NK-92 (cell line): ENCODE data around the gene LRRC37B.
"Not testable (repeated sequence)": the region's sequence is repeated elsewhere in the genome, so short reads cannot be mapped to it uniquely, and the experiment has no call there.

Experiments
- DNase-seq: peaks from one replicate; lab custom pipeline; 2025; ENCODE audit not compliant: unreplicated experiment; lab: John Stamatoyannopoulos, UW

Gene LRRC37B

GRCh38 chr17:32041306-32041875 lies 34.2 kb downstream of the LRRC37B start:
- not testable (repeated sequence) for DNase-seq

GRCh38 chr17:32042266-32042665 lies 35.1 kb downstream of the LRRC37B start:
- DNase-seq, result not testable (repeated sequence)

- DNase-seq, result not testable (repeated sequence)
These were observed 38.4 kb downstream of the LRRC37B start for GRCh38 chr17:32045611-32046010.

DNA sequence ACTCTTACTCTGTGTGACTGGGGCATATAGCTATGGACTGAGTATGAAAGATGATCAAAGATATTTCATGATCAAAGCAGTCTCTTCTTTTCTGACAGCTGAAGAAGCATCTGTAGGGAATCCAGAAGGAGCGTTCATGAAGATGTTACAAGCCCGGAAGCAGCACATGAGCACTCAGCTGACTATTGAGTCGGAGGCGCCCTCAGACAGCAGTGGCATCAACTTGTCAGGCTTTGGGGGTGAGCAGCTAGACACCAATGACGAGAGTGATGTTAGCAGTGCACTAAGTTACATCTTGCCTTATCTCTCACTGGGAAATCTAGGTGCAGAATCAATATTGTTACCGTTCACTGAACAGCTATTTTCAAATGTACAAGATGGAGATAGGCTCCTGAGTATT lies 40.5 kb downstream of the LRRC37B start:
- not testable (repeated sequence) for DNase-seq

GRCh38 chr17:32054985-32055384 lies 47.8 kb downstream of the LRRC37B start:
- not testable (repeated sequence) for DNase-seq

DNA sequence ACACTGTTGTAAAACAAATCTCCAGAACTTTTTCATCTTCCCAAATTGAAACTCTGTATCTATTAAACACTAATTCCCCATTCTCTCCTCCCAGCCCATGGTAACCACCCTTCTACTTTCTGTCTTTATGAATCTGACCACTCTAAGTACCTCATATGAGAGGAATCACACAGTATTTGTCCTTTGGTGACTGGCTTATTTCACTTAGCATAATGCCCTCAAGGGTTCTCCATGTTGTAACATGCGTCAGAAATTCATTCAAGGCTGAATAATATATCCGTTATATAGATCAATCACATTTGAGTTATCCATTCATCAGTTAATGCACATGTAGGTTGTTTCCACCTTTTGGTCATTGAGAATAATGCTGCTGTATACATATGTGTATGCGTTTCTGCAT lies 48.2 kb downstream of the LRRC37B start:
- not testable (repeated sequence) for DNase-seq

GRCh38 chr17:32056500-32056899 lies 49.3 kb downstream of the LRRC37B start:
- DNase-seq, result not testable (repeated sequence)

DNA sequence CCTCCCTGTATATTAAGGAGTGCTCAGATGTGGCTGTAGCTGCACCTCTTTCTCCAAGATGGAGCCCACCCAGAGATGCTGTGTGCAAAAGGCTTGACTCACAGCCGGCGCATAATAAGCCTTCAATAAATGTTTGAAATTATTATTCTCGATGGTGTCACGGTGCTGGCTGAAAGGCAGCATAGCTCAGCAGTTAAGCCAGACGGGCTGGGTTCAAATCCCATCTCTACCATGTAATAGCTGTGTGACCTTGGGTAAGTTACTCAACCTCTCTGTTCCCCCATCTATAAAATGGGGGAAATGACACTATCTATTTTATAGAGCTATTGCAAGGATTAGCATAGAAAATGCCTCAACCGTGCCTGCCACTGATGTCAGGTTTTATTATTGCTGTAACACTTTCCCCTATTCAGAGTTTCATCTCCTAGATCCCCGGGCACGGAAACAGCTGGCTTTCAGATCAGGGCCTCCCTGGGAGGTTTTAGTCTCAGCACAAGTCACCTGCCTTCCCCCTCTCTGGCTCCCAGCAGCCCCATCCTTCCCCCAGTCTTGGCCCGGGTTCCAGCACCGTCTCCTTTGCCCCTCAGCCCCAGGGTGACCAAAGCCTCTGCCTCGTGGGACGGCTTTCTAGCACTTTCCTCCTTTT lies 50.4 kb downstream of the LRRC37B start:
- not testable (repeated sequence) for DNase-seq

- DNase-seq, result not testable (repeated sequence)
These were observed 53.5 kb downstream of the LRRC37B start for GRCh38 chr17:32060695-32061094.

GRCh38 chr17:32061840-32062239 lies 54.7 kb downstream of the LRRC37B start:
- DNase-seq, result not testable (repeated sequence)

- DNase-seq, result not testable (repeated sequence)
These were observed 56.9 kb downstream of the LRRC37B start for GRCh38 chr17:32064091-32064490.

DNA sequence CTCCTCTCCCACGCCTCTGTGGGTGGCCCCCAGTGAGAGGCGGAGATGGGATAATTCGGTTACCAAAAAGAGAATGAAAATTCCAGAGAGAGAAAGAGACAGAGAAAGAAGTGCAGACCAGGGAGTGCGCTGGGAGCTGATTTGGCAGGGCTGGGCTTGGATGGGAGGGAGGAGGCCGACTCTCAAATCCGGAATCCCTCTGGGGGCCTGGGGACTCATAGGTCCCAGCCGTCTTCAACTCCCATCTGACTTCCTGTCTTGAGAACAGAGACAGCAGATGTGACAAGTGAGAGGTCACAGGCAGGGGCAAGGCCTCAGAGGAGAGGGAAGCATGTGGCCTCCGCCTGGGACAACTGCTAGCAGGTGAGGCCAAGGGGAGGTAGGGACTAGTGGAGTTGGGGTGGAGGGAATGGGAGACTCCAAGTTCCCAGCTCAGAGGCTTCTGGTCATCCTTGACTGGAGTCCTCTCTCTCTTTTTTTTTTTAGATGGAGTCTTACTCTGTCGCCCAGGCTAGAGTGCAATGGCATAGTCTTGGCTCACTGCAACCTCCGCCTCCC lies 59.0 kb downstream of the LRRC37B start:
- DNase-seq, result not testable (repeated sequence)

DNA sequence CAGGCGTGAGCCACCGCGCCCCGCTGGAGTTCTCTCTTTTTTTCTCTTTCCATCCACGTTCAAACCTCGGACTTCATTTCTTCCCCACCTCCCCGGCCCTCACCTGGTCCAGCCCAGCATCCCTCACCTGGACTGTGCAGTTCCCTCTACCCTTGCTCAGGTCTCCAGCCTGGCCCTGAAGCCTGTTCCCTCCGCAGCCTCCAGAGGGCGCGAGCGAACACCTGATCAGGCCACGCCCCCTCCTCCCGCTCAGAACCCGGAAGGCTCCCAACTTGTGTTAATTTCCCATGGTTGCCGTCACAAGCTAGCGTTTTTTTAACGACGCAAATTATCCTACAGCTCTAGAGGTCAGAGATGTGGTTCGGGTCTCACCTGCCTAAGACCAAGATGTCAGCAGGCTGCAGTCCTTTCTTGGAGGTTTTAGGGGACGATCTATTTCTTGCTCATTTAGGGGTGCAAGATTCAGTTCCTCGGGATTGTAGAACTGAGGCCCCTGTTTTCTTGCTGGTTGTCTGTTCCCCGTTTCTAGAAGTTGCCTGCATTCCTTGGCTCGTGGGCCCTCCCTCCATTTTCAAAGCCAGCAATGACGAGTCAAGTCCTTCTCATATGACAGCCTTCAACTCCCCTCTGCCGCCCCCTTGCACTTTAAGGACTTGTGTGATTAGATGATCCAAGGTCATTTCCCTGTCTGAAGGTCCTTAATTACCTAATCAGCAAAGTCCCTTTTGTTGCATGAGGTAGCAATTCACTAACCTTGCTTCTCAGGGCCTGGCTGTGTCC lies 59.9 kb downstream of the LRRC37B start:
- not testable (repeated sequence) for DNase-seq

DNA sequence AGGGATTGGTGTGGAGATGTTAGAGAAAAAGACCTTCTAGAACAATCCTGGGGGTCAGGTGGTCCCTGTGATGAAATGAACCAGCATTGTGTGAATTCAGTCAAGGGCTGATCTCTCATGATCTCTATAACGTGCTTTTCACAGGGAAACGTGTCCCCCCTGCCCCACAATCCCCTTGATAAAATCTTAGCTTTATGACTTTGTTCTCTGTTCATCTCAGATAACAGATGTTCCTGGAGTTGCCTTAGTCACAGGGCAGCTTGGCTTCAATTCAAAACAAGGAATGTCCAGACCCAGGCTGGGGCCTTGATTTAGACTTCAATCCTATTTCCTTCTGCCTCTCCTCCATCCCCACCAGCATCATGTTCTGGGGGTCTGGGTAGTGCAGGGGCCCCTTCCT lies 61.9 kb downstream of the LRRC37B start:
- DNase-seq, result not testable (repeated sequence)

DNA sequence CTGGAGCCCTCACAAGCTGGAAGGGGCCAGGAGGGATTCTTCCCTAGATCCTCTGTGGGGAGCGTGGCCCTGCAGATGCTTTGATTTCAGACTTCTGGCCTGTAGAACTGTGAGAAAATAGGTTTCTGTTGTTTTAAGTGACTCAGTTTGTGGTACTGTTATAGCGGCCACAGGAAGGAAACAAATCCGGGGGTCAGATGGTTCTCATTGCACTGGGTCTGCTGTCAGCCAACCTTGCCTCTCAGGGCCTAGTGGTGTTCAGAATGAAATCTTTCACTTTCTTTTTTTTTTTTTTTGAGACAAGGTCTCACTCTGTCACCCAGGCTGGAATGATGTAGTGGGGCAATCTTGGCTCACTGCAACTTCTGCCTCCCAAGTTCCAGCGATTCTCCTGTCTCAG lies 64.8 kb downstream of the LRRC37B start:
- not testable (repeated sequence) for DNase-seq

DNA sequence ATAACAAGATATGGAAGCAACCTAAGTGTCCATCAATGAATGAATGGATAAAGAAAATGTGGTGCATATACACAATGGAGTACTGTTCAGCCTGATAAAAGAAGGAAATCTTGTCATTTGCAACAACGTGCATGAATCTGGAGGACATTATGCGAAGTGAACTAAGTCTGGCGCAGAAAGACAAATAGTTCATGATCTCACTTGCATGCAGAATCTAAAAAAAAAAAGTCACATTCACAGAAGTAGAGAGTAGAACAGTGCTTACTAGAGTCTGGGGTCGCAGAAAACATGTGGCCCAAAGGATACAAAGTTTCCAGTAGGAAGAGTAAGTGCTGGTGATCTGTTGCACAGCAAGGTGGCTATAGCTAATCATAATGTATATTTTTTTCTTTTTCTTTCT lies 65.9 kb downstream of the LRRC37B start:
- DNase-seq, result not testable (repeated sequence)

- DNase-seq, result not testable (repeated sequence)
These were observed 72.6 kb downstream of the LRRC37B start for GRCh38 chr17:32079753-32080152.

DNA sequence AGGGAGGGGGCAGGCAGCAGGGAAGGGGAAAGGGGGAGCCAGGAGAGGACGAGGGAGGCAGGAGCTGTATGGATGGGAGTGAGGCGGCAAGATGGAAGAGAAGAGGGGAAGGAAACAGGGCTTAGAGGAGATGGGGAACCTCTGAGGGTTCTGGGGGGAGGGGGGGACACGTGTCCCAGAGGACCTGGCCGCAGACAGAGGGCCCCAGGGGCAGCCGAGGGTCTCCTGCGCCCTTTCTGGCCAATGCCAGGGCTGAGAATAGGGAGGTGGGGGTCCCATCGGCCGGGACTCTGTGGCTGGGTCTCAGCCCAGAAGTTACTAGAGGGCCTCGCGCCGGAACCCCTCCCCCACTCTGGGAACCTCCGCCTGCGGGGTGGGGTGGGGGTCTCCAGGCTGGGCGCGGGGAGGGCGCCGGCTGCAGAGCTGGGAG lies 76.4 kb downstream of the LRRC37B start:
- not testable (repeated sequence) for DNase-seq

GRCh38 chr17:32084003-32084941 lies 77.1 kb downstream of the LRRC37B start:
- not testable (repeated sequence) for DNase-seq
